ENCODE results near the gene SLC66A3. TPM values are rescaled to one million over a fixed set of nuclear protein-coding genes. Genes with fewer than 3 reads are reported as not detected.

The SLC66A3 gene
- total RNA-seq, 1 experiment from 2014 or later: 13.3 TPM

GRCh38 chr2:11144077-11144737 is 11.1 kb upstream of the SLC66A3 start:
- Histone ChIP-seq H3K79me2 (ENCODE audit: insufficient read depth, low read length) (no peaks in the 10 kb centered on the region), H4K20me1 (ENCODE audit: control insufficient read depth, insufficient read depth, insufficient read length) (no peaks in the 10 kb centered on the region), H3K79me1 (ENCODE audit: insufficient read depth, low read depth, low read length, poor library complexity, severe bottlenecking) (no peaks in the 10 kb centered on the region), H3K18ac (ENCODE audit: insufficient read length, low read depth, low read length) (no peak overlapping the region), H3K27me3 (ENCODE audit: insufficient read depth, low read length) (no peaks in the 10 kb centered on the region), H2BK12ac (ENCODE audit: insufficient read length, low read depth, low read length) (no peak overlapping the region), H3K14ac (ENCODE audit: insufficient read depth, low read length) (no peak overlapping the region), H3K9ac (ENCODE audit: extremely low read depth, insufficient read length, low read length) (no peak overlapping the region), H3K4me2 (ENCODE audit: insufficient read depth, insufficient read length, low read length) (no peak overlapping the region), H2BK5ac (ENCODE audit: insufficient read length, low read length) (no peak overlapping the region), H2BK20ac (ENCODE audit: low read depth, low read length, poor library complexity, severe bottlenecking) (no peak overlapping the region), H2AK5ac (ENCODE audit: insufficient read length, low read length) (no peak overlapping the region), H2AFZ (ENCODE audit: low read length) (no peak overlapping the region), H2BK120ac (ENCODE audit: low read depth, low read length, poor library complexity, severe bottlenecking) (no peak overlapping the region), H3K4me1 (ENCODE audit: insufficient read depth, low read length) (no peaks in the 10 kb centered on the region), H2BK15ac (ENCODE audit: low read depth, low read length) (no peak overlapping the region), H3K27ac (ENCODE audit: insufficient read length, low read depth, low read length) (no peak overlapping the region), H3K23me2 (ENCODE audit: insufficient read length, low read depth, low read length, poor library complexity, severe bottlenecking) (no peaks in the 10 kb centered on the region), H4K8ac (replicated peaks; ENCODE audit: insufficient read length, low read depth, low read length) (no peak overlapping the region), H3T11ph (ENCODE audit: low read length) (no peak overlapping the region), H4K91ac (ENCODE audit: insufficient read length, low read depth, low read length) (no peak overlapping the region), H3K9me3 (ENCODE audit: control insufficient read depth, low read depth, low read length) (no peaks in the 10 kb centered on the region), H3K56ac (ENCODE audit: insufficient read length, low read depth, low read length) (no peak overlapping the region), H4K5ac (ENCODE audit: insufficient read length, low read depth, low read length) (no peak overlapping the region), H3K23ac (ENCODE audit: insufficient read length, low read depth, low read length) (no peak overlapping the region), H3K4ac (ENCODE audit: low read depth, low read length) (no peak overlapping the region)
- no CpG with 5 or more reads among the region's 7 CpGs for WGBS (ENCODE audit: extremely low coverage, insufficient read length, low lambda C conversion rate)
- Mint-ChIP-seq H3K9me3 (peaks cover 0 to 3% of the 10 kb centered on the region in 2 experiments; a peak in 2 of 5 replicates), H3K4me3 (no peak overlapping the region), H3K4me1 (no peaks in the 10 kb centered on the region), H3K36me3 (ENCODE audit: insufficient read depth in 1 of 3, low read depth in 3 of 3) (peaks cover 0 to 9% (median 0%) of the 10 kb centered on the region in 3 experiments; a peak in 1 of 7 replicates), H3K27me3 (ENCODE audit: low read depth) (peaks cover 4% of the 10 kb centered on the region; the same call in 1 of the 2 replicates), H3K27ac (no peak overlapping the region)
- no peak for TF ChIP-seq CTCF (conservative IDR thresholded peaks at IDR 0.05)
- DNase-seq: no peak
